HepG2 (cell line): ENCODE results near the gene SBK3. TPM values are rescaled to one million over a fixed set of nuclear protein-coding genes. Genes with fewer than 3 reads are reported as not detected.

Source experiments
- ELF1 ChIP-seq: sonication (generic); formaldehyde crosslinking; IDR thresholded peaks from 2 replicates; pipeline ENCODE4 v1.4.0; 2020; ENCODE audit warnings: missing genetic modification reagents
- MED1 ChIP-seq: sonication (generic); formaldehyde crosslinking; IDR thresholded peaks from 2 replicates; pipeline ENCODE4 v1.4.0; 2020; ENCODE audit warnings: missing genetic modification reagents
- MIXL1 ChIP-seq: IDR thresholded peaks from 2 replicates; pipeline ENCODE4 v1.6.1; 2016
- NONO ChIP-seq, 2 experiments: fragments of 450-650 bp in 1 of 2; sonication (generic) in 1 of 2; formaldehyde crosslinking in 1 of 2; IDR thresholded peaks in 1 of 2; conservative IDR thresholded peaks in 1 of 2; 2 replicates each; pipeline versions ENCODE4 v1.6.1 to v1.8.0; 2017 to 2022; ENCODE audit warnings: mild to moderate bottlenecking in 1 of 2, missing genetic modification reagents in 1 of 2, moderate library complexity in 1 of 2
- NR2C2 ChIP-seq: sonication (generic); formaldehyde crosslinking; IDR thresholded peaks from 2 replicates; pipeline ENCODE4 v1.4.0; 2020; ENCODE audit warnings: missing genetic modification reagents, mild to moderate bottlenecking, moderate library complexity, borderline replicate concordance
- SMARCE1 ChIP-seq: fragments of 450-650 bp; IDR thresholded peaks from 2 replicates; pipeline ENCODE4 v1.6.1; 2017; ENCODE audit warnings: borderline replicate concordance
- SOX6 ChIP-seq, 2 experiments: fragments of 450-650 bp in 1 of 2; sonication (generic) in 1 of 2; formaldehyde crosslinking in 1 of 2; IDR thresholded peaks; 2 replicates each; pipeline versions ENCODE4 v1.4.0 to v1.6.1; 2017 to 2020; ENCODE audit warnings: antibody characterized with exemption in 1 of 2, mild to moderate bottlenecking in 1 of 2, missing genetic modification reagents in 1 of 2
- TBL1XR1 ChIP-seq: fragments of 150-350 bp; IDR thresholded peaks from 2 replicates; pipeline ENCODE4 v1.6.1; 2014; ENCODE audit warnings: borderline replicate concordance, low read length; ENCODE audit not compliant: partially characterized antibody
- TRIM24 ChIP-seq: sonication (generic); formaldehyde crosslinking; IDR thresholded peaks from 2 replicates; pipeline ENCODE4 v1.8.0; 2022; ENCODE audit warnings: mild to moderate bottlenecking, missing genetic modification reagents
- ZMAT3 ChIP-seq: sonication (generic); formaldehyde crosslinking; conservative IDR thresholded peaks from 2 replicates; pipeline ENCODE4 v1.7.0; 2021; ENCODE audit warnings: missing genetic modification reagents
- ZNF12 ChIP-seq: sonication (generic); formaldehyde crosslinking; IDR thresholded peaks from 2 replicates; pipeline ENCODE4 v1.5.0; 2020; ENCODE audit warnings: missing genetic modification reagents
- ZNF543 ChIP-seq: sonication (generic); formaldehyde crosslinking; IDR thresholded peaks from 2 replicates; pipeline ENCODE4 v1.4.0; 2020; ENCODE audit warnings: mild to moderate bottlenecking, missing genetic modification reagents
- ZNF558 ChIP-seq: sonication (generic); formaldehyde crosslinking; IDR thresholded peaks from 2 replicates; pipeline ENCODE4 v1.9.0; 2022; ENCODE audit warnings: mild to moderate bottlenecking, missing genetic modification reagents, borderline replicate concordance
- polyA plus RNA-seq, 8 experiments: library from polyadenylated mRNA; depleted of rRNA in 3 of 8; stranded (reverse) in 7 of 8; unstranded in 1 of 8; fragments of >200 nt; fragmentation: Illumina TruSeq in 4 of 8; extraction: Trizol in 4 of 8; gene quantifications; 2 replicates each; pipeline versions ENCODE4 v1.2.1 to v1.2.3, GENCODE V29; 2011 to 2016; ENCODE audit warnings: low read depth in 4 of 8, missing spikeins in 1 of 8, mixed read lengths in 1 of 8; ENCODE audit not compliant: insufficient read depth in 1 of 8
- total RNA-seq, 5 experiments: library from RNA; depleted of rRNA; stranded (reverse); fragments of >200 nt; fragmentation: Illumina TruSeq; extraction: Trizol; gene quantifications; 2 replicates each; pipeline ENCODE4 v1.2.3, GENCODE V29; 2016; ENCODE audit warnings: low read depth in 1 of 5
- TF ChIP-seq, protein P1 (sequence below): sonication (generic); formaldehyde crosslinking; IDR thresholded peaks from 2 replicates; pipeline ENCODE4 v1.8.1; 2022; ENCODE audit warnings: low read depth, mild to moderate bottlenecking, missing genetic modification reagents
- TF ChIP-seq, protein P2 (sequence below): sonication (generic); formaldehyde crosslinking; IDR thresholded peaks from 2 replicates; pipeline ENCODE4 v1.4.0; 2020; ENCODE audit warnings: missing genetic modification reagents
- TF ChIP-seq, protein P3 (sequence below): IDR thresholded peaks from 2 replicates; pipeline ENCODE4 v1.6.1; 2018; ENCODE audit warnings: missing genetic modification reagents
- TF ChIP-seq, protein P4 (sequence below): fragments of 450-650 bp; IDR thresholded peaks from 2 replicates; pipeline ENCODE4 v1.6.1; 2017; ENCODE audit warnings: mild to moderate bottlenecking
- TF ChIP-seq, protein P5 (sequence below): IDR thresholded peaks from 2 replicates; pipeline ENCODE4 v1.6.1; 2012; ENCODE audit warnings: inconsistent platforms

The SBK3 gene
- total and polyA plus RNA-seq, 2 of the 13 experiments (the other 11 are each of a cell fraction or from before 2014, with no cell fraction given), result 0.66 to 0.77 TPM

DNA sequence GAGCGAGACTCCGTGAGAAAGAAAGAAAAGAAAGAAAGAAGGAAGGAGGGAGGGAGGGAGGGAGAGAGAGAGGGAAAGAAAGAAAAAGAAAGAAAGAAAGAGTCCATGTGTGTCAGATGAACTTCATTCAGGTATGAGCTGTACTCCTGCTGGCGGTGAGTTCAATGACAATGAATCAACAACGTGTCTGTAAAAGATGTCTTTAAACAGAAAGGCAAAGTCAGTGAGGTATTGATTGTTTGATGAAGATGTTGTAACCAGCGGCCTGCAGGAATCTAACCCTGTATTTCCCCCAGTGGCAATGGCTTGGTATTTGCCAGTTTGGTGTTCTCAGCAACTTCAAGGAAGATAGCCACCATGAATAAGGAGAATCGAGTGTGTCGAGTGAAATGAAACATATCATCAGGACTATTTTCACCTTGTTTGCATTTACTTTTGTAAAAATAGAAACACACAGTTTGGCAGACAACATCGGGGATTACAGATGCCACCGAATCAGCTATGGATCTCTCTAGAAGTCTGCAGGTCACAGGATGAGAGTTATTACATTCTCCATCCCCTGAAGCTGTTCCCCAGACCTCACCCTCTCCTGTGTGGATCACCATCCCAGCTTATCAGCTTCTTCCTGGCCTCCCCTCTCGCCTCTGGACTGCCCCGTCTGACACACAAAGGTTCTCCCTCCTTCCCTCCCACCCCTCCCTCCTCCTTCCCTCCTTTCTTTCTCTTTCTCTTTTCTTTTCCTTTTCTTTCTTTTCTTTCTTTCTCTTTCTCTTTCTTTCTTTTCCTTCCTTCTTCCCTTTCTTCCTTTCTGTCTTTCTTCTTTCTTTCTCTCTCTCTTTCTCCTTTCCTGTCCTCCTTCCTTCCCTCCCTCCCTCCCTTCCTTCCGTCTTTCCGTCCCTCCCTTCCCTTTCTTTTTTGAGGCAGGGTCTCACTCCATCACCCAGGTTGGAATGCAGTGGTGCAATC lies 8.2 kb upstream of the SBK3 start (continued):
- TF ChIP-seq TBL1XR1 (no peak), SOX6 (IDR thresholded peaks at IDR 0.05) (no peak), SOX6 (CRISPR knock-in tag; IDR thresholded peaks at IDR 0.05) (peak; percentile 65), ZNF558 (CRISPR knock-in tag) (no peak), MIXL1 (CRISPR knock-in tag) (peak; percentile 26; the same call in 1 of the 2 replicates), NR2C2 (CRISPR knock-in tag) (no peak), ZNF543 (CRISPR knock-in tag) (no peak), ELF1 (CRISPR knock-in tag) (no peak), ZMAT3 (CRISPR knock-in tag) (no peak), TRIM24 (no peak), MED1 (CRISPR knock-in tag) (peak; percentile 53; the same call in 1 of the 2 replicates), SMARCE1 (no peak), ZNF12 (CRISPR knock-in tag) (peak; percentile 40; the same call in 1 of the 2 replicates), NONO (IDR thresholded peaks at IDR 0.05) (no peak), NONO (CRISPR knock-in tag; conservative IDR thresholded peaks at IDR 0.05) (no peak)
- TF ChIP-seq, protein P1, sequence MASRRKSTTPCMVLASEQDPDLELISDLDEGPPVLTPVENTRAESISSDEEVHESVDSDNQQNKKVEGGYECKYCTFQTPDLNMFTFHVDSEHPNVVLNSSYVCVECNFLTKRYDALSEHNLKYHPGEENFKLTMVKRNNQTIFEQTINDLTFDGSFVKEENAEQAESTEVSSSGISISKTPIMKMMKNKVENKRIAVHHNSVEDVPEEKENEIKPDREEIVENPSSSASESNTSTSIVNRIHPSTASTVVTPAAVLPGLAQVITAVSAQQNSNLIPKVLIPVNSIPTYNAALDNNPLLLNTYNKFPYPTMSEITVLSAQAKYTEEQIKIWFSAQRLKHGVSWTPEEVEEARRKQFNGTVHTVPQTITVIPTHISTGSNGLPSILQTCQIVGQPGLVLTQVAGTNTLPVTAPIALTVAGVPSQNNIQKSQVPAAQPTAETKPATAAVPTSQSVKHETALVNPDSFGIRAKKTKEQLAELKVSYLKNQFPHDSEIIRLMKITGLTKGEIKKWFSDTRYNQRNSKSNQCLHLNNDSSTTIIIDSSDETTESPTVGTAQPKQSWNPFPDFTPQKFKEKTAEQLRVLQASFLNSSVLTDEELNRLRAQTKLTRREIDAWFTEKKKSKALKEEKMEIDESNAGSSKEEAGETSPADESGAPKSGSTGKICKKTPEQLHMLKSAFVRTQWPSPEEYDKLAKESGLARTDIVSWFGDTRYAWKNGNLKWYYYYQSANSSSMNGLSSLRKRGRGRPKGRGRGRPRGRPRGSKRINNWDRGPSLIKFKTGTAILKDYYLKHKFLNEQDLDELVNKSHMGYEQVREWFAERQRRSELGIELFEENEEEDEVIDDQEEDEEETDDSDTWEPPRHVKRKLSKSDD (CRISPR knock-in tag), result no peak
- TF ChIP-seq, protein P2, sequence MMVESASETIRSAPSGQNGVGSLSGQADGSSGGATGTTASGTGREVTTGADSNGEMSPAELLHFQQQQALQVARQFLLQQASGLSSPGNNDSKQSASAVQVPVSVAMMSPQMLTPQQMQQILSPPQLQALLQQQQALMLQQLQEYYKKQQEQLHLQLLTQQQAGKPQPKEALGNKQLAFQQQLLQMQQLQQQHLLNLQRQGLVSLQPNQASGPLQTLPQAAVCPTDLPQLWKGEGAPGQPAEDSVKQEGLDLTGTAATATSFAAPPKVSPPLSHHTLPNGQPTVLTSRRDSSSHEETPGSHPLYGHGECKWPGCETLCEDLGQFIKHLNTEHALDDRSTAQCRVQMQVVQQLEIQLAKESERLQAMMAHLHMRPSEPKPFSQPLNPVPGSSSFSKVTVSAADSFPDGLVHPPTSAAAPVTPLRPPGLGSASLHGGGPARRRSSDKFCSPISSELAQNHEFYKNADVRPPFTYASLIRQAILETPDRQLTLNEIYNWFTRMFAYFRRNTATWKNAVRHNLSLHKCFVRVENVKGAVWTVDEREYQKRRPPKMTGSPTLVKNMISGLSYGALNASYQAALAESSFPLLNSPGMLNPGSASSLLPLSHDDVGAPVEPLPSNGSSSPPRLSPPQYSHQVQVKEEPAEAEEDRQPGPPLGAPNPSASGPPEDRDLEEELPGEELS (CRISPR knock-in tag), result peak; percentile 63
- TF ChIP-seq, protein P3, sequence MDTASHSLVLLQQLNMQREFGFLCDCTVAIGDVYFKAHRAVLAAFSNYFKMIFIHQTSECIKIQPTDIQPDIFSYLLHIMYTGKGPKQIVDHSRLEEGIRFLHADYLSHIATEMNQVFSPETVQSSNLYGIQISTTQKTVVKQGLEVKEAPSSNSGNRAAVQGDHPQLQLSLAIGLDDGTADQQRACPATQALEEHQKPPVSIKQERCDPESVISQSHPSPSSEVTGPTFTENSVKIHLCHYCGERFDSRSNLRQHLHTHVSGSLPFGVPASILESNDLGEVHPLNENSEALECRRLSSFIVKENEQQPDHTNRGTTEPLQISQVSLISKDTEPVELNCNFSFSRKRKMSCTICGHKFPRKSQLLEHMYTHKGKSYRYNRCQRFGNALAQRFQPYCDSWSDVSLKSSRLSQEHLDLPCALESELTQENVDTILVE, result peak; percentile 40; the same call in 1 of the 2 replicates
- TF ChIP-seq, protein P4, sequence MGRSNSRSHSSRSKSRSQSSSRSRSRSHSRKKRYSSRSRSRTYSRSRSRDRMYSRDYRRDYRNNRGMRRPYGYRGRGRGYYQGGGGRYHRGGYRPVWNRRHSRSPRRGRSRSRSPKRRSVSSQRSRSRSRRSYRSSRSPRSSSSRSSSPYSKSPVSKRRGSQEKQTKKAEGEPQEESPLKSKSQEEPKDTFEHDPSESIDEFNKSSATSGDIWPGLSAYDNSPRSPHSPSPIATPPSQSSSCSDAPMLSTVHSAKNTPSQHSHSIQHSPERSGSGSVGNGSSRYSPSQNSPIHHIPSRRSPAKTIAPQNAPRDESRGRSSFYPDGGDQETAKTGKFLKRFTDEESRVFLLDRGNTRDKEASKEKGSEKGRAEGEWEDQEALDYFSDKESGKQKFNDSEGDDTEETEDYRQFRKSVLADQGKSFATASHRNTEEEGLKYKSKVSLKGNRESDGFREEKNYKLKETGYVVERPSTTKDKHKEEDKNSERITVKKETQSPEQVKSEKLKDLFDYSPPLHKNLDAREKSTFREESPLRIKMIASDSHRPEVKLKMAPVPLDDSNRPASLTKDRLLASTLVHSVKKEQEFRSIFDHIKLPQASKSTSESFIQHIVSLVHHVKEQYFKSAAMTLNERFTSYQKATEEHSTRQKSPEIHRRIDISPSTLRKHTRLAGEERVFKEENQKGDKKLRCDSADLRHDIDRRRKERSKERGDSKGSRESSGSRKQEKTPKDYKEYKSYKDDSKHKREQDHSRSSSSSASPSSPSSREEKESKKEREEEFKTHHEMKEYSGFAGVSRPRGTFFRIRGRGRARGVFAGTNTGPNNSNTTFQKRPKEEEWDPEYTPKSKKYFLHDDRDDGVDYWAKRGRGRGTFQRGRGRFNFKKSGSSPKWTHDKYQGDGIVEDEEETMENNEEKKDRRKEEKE, result no peak
- TF ChIP-seq, protein P5, sequence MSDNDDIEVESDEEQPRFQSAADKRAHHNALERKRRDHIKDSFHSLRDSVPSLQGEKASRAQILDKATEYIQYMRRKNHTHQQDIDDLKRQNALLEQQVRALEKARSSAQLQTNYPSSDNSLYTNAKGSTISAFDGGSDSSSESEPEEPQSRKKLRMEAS, result 0 out of 2 replicates have a peak, but pooled peaks have one; percentile 25
